Stimulated activated CD8-positive, alpha-beta memory T cell treated with anti-CD3 and anti-CD28 coated beads, Interleukin-15, amount 100 ng/mL, for 4 hours (primary cell): Measurements from ENCODE around the gene BLOC1S3.
A peak's percentile ranks its signal among the peaks of the same experiment; 100 is the strongest.

Experiments
- DNase-seq, 2 donors: peaks; one replicate each; pipeline ENCODE4 v3.0.0-alpha.2; 2020; ENCODE audit warnings: low read depth in 2 of 2

Gene BLOC1S3, protein sequence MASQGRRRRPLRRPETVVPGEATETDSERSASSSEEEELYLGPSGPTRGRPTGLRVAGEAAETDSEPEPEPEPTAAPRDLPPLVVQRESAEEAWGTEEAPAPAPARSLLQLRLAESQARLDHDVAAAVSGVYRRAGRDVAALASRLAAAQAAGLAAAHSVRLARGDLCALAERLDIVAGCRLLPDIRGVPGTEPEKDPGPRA

DNA sequence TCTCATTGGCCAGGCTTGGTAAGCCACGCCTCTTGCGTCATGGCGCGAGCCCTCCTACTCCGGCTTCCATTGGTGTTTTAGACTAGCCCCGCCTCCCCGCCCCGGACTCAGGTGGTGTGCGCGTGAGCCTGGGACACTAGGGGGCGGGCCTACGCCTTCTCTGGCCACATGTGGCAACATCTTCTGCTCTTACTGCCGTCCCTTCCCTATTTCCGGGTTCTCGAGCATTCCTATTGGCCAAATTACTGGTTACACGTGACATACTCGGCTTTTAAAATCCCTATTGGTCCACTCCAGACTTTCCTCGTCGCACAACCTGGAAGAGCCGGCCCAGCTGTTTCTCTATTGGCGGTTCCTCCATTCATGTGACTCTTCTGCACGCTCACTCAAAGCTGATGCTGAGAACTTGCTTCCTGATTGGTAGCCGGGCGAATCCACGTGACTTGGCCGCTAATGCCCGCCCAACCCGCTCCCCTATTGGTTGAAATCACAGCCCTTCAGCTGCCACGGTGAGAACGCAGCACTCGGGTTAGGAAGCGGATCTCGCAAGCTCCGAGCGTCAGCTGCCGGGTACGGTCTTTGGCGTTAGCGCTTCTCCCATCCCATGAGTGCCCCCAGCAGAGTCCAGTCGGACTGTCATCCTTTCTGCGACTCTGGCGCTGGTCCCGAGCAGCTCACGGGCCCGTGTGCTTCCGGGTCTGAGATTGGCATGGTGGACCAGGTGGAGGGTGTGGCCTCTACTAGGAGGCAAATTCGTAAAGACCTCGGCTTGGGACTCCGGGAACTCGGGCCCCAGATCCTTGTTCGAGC, at the start of gene BLOC1S3:
BLOC1S3 (plus strand) TSS at position 523 of the 810 bp plus-strand sequence. CDS start 513 bp downstream, outside the sequence.
- peak; percentile 99 to 100 for DNase-seq

GRCh38 chr19:45128806-45129205, 49.8 kb upstream of the BLOC1S3 start:
- DNase-seq, result no peak

DNA sequence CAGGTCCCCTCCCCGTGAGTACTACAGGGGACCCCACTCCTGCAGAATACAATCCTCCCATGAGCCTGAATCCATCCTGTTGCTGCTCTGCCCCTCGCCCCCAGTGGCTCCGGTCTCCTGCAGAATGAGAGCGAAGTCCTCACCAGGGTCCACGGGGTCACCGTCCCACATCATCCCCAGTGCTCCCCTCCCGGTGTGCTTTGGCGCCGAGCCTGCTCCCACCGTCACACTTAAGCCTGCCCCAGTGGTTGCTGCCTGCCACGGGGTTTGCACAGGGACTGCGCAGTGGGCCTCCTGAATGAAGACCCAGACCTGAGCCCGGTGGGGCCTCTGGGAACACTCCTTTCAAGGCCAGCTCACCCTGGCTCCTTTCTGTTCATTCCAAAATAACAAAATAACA, 48.3 kb upstream of the BLOC1S3 start:
- DNase-seq, result no peak

DNA sequence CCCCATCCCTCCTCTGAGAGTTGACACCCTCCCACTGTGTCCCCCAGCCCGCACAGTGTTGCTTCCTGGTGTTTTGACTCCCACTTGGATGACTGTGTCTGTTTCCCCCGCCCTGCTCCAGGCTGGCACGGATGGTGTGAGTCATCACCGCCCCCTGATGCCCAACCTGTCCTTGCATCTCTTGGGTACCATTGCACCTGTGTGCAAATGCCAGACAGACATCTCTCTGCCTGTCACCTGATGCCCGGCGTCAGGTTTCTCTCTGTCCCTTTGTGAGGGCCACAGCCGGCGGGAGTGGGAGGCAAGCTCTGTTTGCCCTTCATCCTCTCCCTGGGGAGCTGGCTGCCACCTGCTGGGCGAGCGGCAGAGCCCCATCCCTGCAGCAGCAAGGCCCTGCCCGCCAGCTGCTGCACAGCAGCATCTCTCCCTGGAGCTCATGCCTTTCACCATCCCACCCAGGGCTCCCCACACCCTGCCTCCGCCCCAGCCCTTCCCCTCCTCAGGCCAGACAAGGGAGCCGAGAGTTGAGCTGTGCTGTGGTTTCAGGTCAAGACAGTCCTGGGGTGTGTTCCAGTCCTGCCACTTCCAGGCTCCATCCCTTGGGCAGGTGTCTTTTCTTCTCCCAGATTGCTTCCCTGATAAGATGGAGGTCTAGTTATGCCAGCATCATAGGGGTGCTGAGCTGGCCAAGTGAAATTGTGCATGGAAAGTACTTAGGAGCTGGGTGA, 47.5 kb upstream of the BLOC1S3 start:
- DNase-seq, result no peak

GRCh38 chr19:45133661-45134060, 44.9 kb upstream of the BLOC1S3 start:
- DNase-seq, result no peak

GRCh38 chr19:45135176-45135885, 43.3 kb upstream of the BLOC1S3 start:
- DNase-seq, result no peak

DNA sequence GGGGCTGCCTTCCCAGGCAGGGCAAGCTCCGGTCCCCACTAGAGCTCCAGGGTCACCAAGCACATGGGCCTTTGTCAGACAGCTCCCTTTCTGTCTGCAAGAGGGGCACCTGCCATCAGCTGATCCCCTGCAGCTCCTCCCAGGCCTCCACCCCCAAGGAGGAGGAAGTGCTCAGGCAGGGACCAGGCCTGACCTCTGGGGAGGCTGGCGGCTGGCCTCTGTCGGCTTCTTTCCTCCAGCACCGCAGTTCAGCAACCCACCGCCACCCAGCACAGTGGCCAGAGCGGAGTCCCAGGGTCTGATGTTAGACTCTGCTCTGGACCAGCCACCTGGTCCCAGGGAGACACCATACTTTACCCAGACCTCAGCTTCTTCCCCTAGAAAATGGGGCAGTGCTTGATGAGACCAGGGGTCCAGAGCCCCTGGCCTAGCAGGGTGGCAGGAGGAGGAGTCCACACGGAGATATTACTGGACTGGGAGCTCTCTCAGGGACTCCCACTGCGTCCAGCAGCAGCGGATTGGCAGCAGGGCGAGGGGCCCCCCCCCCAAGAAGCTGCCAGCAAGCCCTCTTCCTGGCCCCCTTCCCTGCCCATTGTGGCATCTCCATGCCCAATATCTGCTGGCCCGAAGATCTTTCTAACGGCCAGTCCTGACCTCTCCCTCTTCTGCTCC, 41.9 kb upstream of the BLOC1S3 start:
- DNase-seq, result no peak

- DNase-seq, result no peak
Observed at GRCh38 chr19:45137179-45137761, 41.3 kb upstream of the BLOC1S3 start.

DNA sequence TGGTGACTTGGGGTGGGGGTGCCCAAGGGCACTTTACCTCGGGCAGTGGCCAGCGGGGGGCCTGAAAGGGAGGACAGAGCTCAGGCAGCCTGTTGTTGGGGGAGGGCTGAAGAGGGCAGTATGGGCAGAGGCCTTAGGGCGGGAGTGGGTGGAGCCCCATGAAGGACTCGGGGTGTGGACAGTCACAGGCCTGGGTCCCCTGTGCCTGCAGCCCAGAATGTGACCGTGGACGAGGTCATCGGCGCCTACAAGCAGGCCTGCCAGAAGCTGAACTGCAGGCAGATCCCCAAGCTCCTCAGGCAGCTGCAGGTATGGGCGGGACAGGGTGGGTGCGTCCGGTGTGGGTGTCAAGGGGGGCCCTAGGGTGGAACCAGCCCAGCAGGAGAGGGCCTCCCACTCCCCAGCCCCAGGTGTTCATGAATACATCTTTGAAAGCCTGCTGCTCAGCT, 40.3 kb upstream of the BLOC1S3 start:
- no peak for DNase-seq

DNA sequence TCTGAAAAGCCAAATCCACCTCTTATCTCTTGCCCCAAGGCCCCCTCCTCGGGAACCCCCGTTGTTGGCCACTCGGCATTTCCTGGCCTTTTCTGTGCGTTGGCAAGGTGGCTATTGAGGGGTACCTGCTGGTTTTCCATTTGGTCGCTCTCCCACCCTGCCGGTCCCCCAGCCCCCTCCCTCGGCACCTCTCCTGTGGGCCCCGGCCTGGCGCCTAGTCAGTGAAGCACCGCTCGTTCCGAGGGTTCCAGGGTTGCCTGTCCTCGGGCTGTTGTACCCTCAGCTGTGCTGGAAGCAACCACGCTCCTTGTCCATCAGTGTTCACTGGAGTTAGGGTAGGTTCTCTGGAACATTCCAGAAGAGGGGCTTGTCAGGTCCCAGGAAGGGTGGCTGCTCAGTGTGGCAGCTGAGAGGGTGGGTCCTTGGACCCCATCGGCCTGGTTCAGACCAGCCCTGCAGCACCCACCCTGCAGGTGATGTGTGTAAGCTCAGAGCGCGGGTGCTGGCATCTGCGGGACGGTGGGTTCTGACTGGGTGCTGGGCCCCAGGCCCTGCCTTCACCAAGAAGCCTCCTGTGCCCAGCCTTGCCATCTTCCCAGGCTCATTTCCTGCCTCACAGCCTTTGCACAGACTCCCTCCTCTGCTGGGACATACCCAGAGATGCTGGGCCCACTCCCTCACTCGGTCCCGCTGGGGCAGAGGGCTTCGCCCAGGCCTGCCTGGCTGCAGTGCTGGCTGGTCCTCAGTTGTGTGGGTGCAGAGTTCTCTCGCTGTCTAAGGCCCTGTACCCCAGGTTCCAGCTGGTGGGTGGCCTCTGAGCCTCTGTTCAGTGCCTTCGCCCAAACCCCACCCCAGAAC, 39.1 kb upstream of the BLOC1S3 start:
- DNase-seq, result no peak

DNA sequence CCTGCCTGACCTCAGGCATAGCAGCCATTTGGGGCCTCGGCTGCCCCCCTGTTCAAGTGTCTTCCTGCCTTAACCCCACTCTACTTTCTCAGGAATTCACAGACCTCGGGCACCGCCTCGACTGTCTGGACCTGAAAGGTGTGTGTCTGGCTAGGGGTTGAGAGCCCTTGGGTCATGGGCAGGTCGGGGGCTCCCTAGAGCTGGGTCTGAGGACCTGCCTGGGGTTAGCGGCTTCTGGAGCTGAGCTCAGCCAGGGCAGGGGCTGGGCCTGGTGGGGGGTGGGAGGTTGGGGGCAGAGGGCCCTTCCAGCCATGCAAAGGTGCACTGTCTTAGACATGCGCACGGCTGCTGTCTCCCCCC, 38.5 kb upstream of the BLOC1S3 start:
- no peak for DNase-seq

- no peak for DNase-seq
Observed at GRCh38 chr19:45140533-45140932, 38.1 kb upstream of the BLOC1S3 start.

DNA sequence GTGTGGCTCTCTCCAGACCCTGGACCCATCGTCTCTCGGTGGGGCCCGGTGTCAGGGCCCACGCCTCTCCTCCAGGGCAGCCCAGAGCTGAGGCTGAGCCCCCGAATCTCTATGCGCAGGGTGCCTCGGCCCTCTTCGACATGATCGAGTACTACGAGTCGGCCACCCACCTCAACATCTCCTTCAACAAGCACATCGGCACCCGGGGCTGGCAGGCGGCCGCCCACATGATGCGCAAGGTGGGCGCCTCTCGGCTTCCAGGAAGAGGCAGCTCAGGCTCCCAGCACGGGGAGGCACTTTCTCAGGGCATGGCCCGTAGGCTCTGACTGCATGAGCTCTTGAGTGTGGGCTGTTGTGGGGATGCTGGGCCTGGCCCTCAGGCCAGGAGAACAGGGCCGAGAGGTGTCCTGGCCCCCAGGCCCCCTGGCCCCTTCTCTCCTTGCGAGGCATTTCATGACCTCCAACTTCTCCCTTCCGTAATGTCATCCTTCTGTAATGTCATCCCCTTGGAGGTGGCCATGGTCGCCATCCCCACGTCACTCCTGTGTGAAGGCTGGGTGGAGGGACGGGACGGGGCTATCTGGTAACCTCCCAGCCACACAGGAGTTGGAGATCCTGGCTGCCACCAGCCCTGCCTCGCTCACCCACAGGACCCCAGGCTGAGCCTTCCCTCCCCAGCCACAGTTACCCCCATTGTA, 37.2 kb upstream of the BLOC1S3 start:
- DNase-seq, result no peak

DNA sequence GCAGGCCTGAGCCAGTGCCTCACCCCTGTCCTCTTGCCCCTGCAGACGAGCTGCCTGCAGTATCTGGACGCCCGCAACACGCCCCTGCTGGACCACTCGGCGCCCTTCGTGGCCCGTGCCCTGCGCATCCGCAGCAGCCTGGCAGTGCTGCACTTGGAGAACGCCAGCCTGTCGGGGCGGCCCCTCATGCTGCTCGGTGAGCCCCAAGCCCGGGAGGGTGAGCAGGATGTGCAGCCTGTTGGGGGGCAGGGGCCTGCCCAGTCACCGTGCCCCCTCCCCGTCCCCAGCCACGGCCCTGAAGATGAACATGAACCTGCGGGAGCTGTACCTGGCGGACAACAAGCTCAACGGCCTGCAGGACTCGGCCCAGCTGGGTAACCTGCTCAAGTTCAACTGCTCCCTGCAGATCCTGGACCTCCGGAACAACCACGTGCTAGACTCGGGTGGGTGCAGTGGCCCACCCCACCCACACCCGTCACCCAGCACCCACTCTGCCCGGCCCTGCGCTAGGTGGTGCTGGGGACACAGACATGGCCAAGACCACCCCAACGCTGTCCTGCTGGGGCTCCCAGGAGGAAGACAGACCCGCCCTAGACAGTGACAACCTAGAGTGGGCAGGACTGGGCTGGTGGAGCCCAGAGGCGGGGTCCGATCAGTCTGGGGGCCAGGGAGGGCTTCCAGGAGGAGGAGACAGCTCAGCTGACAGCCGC, 36.4 kb upstream of the BLOC1S3 start:
- no peak for DNase-seq

GRCh38 chr19:45142726-45143110, 35.9 kb upstream of the BLOC1S3 start:
- no peak for DNase-seq

DNA sequence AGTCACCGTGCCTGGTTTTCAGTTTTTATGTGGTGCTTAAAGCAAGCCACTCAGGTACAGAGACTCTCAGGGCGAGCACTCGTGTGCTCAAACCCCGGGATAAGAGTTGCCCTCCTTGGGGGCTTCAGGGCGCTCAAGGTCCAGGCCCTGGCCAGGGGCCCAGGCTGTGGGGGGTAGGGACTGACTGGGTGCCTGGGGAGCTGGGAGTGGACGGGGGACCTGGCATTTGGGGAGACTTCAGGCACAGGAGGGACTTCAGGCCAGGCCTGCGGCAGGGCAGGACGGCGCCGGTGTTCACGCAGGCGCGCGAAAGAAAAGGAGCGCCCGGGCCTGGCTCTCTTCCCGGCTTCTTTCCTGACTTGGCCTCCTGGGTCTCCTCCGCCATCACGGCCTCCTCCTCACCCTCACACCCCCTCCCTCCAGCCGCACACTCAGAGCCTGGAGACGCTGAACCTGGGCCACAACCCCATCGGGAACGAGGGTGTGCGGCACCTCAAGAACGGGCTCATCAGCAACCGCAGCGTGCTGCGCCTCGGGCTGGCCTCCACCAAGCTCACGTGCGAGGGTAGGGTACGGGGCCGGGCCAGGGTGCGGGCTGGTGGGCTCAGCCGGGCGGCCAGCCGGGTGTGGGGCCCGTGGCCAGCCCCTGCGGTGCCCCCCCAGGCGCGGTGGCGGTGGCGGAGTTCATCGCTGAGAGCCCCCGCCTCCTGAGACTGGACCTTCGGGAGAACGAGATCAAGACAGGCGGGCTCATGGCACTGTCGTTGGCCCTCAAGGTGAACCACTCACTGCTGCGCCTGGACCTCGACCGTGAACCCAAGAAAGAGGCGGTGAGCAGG, 33.9 kb upstream of the BLOC1S3 start:
- no peak for DNase-seq

GRCh38 chr19:45145270-45146189, 33.1 kb upstream of the BLOC1S3 start:
- DNase-seq, result no peak
